ENCODE measurements around the gene C15orf39. TPM values are rescaled to one million over a fixed set of nuclear protein-coding genes. Genes with fewer than 3 reads are reported as not detected.
"Not testable (repeated sequence)": the region's sequence is repeated elsewhere in the genome, so short reads cannot be mapped to it uniquely, and the experiment has no call there.

The C15orf39 gene
- total and polyA plus RNA-seq, 4 donors: 2.6 to 15.0 (median 10.3) TPM

GRCh38 chr15:75215107-75216004, 13.7 kb downstream of the C15orf39 start:
- Histone ChIP-seq H3K27ac (ENCODE audit: low read depth, low read length) (no peak overlapping the region), H3K9me3 (ENCODE audit: control insufficient read depth, insufficient read depth, low read length) (no peaks in the 10 kb centered on the region), H3K4me3 (ENCODE audit: low read depth, low read length) (no peak overlapping the region), H3K27me3 (ENCODE audit: control insufficient read depth, insufficient read depth, low read length) (no peaks in the 10 kb centered on the region), H3K36me3 (ENCODE audit: control insufficient read depth, insufficient read depth, low read length) (peaks cover 45% of the 10 kb centered on the region), H3K4me1 (ENCODE audit: control insufficient read depth, insufficient read depth, low read length) (peaks cover 7% of the 10 kb centered on the region)
- 99% methylated on average over 5 of the region's 5 CpGs for WGBS (ENCODE audit: insufficient coverage)
- DNase-seq (ENCODE audit: low read depth in 4 of 6, low spot score in 6 of 6): no peak

GRCh38 chr15:75217012-75217411, 15.3 kb downstream of the C15orf39 start:
- Histone ChIP-seq H3K9me3 (ENCODE audit: control insufficient read depth, insufficient read depth, low read length) (no peaks in the 10 kb centered on the region), H3K36me3 (ENCODE audit: control insufficient read depth, insufficient read depth, low read length) (peaks cover 28% of the 10 kb centered on the region), H3K27me3 (ENCODE audit: control insufficient read depth, insufficient read depth, low read length) (no peaks in the 10 kb centered on the region), H3K27ac (ENCODE audit: low read depth, low read length) (no peak overlapping the region), H3K4me1 (ENCODE audit: control insufficient read depth, insufficient read depth, low read length) (peaks cover 2% of the 10 kb centered on the region), H3K4me3 (ENCODE audit: low read depth, low read length) (no peak overlapping the region)
- no peak for DNase-seq (ENCODE audit: low read depth in 4 of 6, low spot score in 6 of 6)
- WGBS (ENCODE audit: insufficient coverage): 96% methylated on average over 4 of the region's 6 CpGs

GRCh38 chr15:75217574-75217973, 15.9 kb downstream of the C15orf39 start:
- 100% methylated on average over 1 of the region's 3 CpGs for WGBS (ENCODE audit: insufficient coverage)

GRCh38 chr15:75219507-75219929, 17.8 kb downstream of the C15orf39 start:
- H3K4me1 ChIP-seq (ENCODE audit: control insufficient read depth, insufficient read depth, low read length); DNase-seq (ENCODE audit: low read depth in 4 of 6, low spot score in 6 of 6); H3K4me3 ChIP-seq (ENCODE audit: low read depth, low read length); H3K27ac ChIP-seq (ENCODE audit: low read depth, low read length); H3K9me3 ChIP-seq (ENCODE audit: control insufficient read depth, insufficient read depth, low read length); H3K36me3 ChIP-seq (ENCODE audit: control insufficient read depth, insufficient read depth, low read length); H3K27me3 ChIP-seq (ENCODE audit: control insufficient read depth, insufficient read depth, low read length): not testable (repeated sequence)
- WGBS (ENCODE audit: insufficient coverage): 75% methylated on average over 2 of the region's 4 CpGs

More at GRCh38 chr15:75217574-75217973, 15.9 kb downstream of the C15orf39 start:
- not testable (repeated sequence) for H3K4me1 ChIP-seq (ENCODE audit: control insufficient read depth, insufficient read depth, low read length); H3K4me3 ChIP-seq (ENCODE audit: low read depth, low read length); H3K27me3 ChIP-seq (ENCODE audit: control insufficient read depth, insufficient read depth, low read length); H3K27ac ChIP-seq (ENCODE audit: low read depth, low read length); H3K9me3 ChIP-seq (ENCODE audit: control insufficient read depth, insufficient read depth, low read length); DNase-seq (ENCODE audit: low read depth in 4 of 6, low spot score in 6 of 6)
- peaks cover 22% of the 10 kb centered on the region for H3K36me3 ChIP-seq (ENCODE audit: control insufficient read depth, insufficient read depth, low read length)

- WGBS (ENCODE audit: insufficient coverage): 89% methylated on average over 5 of the region's 6 CpGs
Measured at GRCh38 chr15:75223688-75224087, 22.0 kb downstream of the C15orf39 start.

GRCh38 chr15:75224281-75224680, 22.6 kb downstream of the C15orf39 start:
- Histone ChIP-seq H3K27me3 (ENCODE audit: control insufficient read depth, insufficient read depth, low read length) (no peaks in the 10 kb centered on the region), H3K4me1 (ENCODE audit: control insufficient read depth, insufficient read depth, low read length) (no peaks in the 10 kb centered on the region), H3K27ac (ENCODE audit: low read depth, low read length) (no peak overlapping the region), H3K9me3 (ENCODE audit: control insufficient read depth, insufficient read depth, low read length) (no peaks in the 10 kb centered on the region), H3K4me3 (ENCODE audit: low read depth, low read length) (no peak overlapping the region), H3K36me3 (ENCODE audit: control insufficient read depth, insufficient read depth, low read length) (no peaks in the 10 kb centered on the region)
- WGBS (ENCODE audit: insufficient coverage): 86% methylated on average over 9 of the region's 12 CpGs
- no peak for DNase-seq (ENCODE audit: low read depth in 4 of 6, low spot score in 6 of 6)

More at GRCh38 chr15:75223688-75224087, 22.0 kb downstream of the C15orf39 start:
- H3K27ac ChIP-seq (ENCODE audit: low read depth, low read length): no peak overlapping the region
- no peaks in the 10 kb centered on the region for H3K27me3 ChIP-seq (ENCODE audit: control insufficient read depth, insufficient read depth, low read length)
- DNase-seq (ENCODE audit: low read depth in 4 of 6, low spot score in 6 of 6): no peak
- no peaks in the 10 kb centered on the region for H3K36me3 ChIP-seq (ENCODE audit: control insufficient read depth, insufficient read depth, low read length)
- no peaks in the 10 kb centered on the region for H3K4me1 ChIP-seq (ENCODE audit: control insufficient read depth, insufficient read depth, low read length)
- H3K4me3 ChIP-seq (ENCODE audit: low read depth, low read length): no peak overlapping the region
- no peaks in the 10 kb centered on the region for H3K9me3 ChIP-seq (ENCODE audit: control insufficient read depth, insufficient read depth, low read length)

- not testable (repeated sequence) for H3K27me3 ChIP-seq (ENCODE audit: control insufficient read depth, insufficient read depth, low read length); H3K9me3 ChIP-seq (ENCODE audit: control insufficient read depth, insufficient read depth, low read length); H3K27ac ChIP-seq (ENCODE audit: low read depth, low read length); H3K4me3 ChIP-seq (ENCODE audit: low read depth, low read length); H3K4me1 ChIP-seq (ENCODE audit: control insufficient read depth, insufficient read depth, low read length); H3K36me3 ChIP-seq (ENCODE audit: control insufficient read depth, insufficient read depth, low read length); DNase-seq (ENCODE audit: low read depth in 4 of 6, low spot score in 6 of 6)
- 74% methylated on average over 3 of the region's 10 CpGs for WGBS (ENCODE audit: insufficient coverage)
Measured at GRCh38 chr15:75225102-75225836, 23.6 kb downstream of the C15orf39 start.

- H3K4me3 ChIP-seq (ENCODE audit: low read depth, low read length): no peak overlapping the region
- no peak for DNase-seq (ENCODE audit: low read depth in 4 of 6, low spot score in 6 of 6)
- no peak overlapping the region for H3K27ac ChIP-seq (ENCODE audit: low read depth, low read length)
- WGBS (ENCODE audit: insufficient coverage): 92% methylated on average over 14 of the region's 16 CpGs
- H3K4me1 ChIP-seq (ENCODE audit: control insufficient read depth, insufficient read depth, low read length): no peaks in the 10 kb centered on the region
- no peaks in the 10 kb centered on the region for H3K27me3 ChIP-seq (ENCODE audit: control insufficient read depth, insufficient read depth, low read length)
- no peaks in the 10 kb centered on the region for H3K9me3 ChIP-seq (ENCODE audit: control insufficient read depth, insufficient read depth, low read length)
- H3K36me3 ChIP-seq (ENCODE audit: control insufficient read depth, insufficient read depth, low read length): no peaks in the 10 kb centered on the region
Measured at GRCh38 chr15:75225951-75226732, 24.5 kb downstream of the C15orf39 start.

GRCh38 chr15:75227112-75227511, 25.4 kb downstream of the C15orf39 start:
- H3K36me3 ChIP-seq (ENCODE audit: control insufficient read depth, insufficient read depth, low read length); H3K27me3 ChIP-seq (ENCODE audit: control insufficient read depth, insufficient read depth, low read length); H3K4me3 ChIP-seq (ENCODE audit: low read depth, low read length); H3K4me1 ChIP-seq (ENCODE audit: control insufficient read depth, insufficient read depth, low read length); H3K9me3 ChIP-seq (ENCODE audit: control insufficient read depth, insufficient read depth, low read length); H3K27ac ChIP-seq (ENCODE audit: low read depth, low read length); DNase-seq (ENCODE audit: low read depth in 4 of 6, low spot score in 6 of 6): not testable (repeated sequence)
- WGBS (ENCODE audit: insufficient coverage): 70% methylated on average over 4 of the region's 7 CpGs

All from spinal cord (tissue), 10 donors.